Nephron progenitor cell (in vitro differentiated cells): ENCODE results near the gene ICOS.

Experiments
- DNase-seq: peaks from one replicate; pipeline ENCODE4 v3.0.0; 2021
- H3K27ac Mint-ChIP-seq: 2 replicates; pipeline ENCODE4 v1.8.0; 2021; ENCODE audit warnings: mild to moderate bottlenecking, moderate library complexity, mixed read lengths
- H3K27me3 Mint-ChIP-seq: 2 replicates; pipeline ENCODE4 v1.8.0; 2021; ENCODE audit warnings: mild to moderate bottlenecking, low read depth, mixed read lengths; ENCODE audit not compliant: poor library complexity
- H3K36me3 Mint-ChIP-seq: 2 replicates; pipeline ENCODE4 v1.8.0; 2021; ENCODE audit warnings: low read depth, mixed read lengths
- H3K4me1 Mint-ChIP-seq: 2 replicates; pipeline ENCODE4 v1.8.0; 2021; ENCODE audit warnings: mixed read lengths
- H3K4me3 Mint-ChIP-seq: 2 replicates; pipeline ENCODE4 v1.8.0; 2021; ENCODE audit warnings: mild to moderate bottlenecking, moderate library complexity, mixed read lengths
- H3K9me3 Mint-ChIP-seq: 2 replicates; pipeline ENCODE4 v1.8.0; 2021; ENCODE audit warnings: mild to moderate bottlenecking, moderate library complexity, mixed read lengths
- TF ChIP-seq, protein P1 (sequence below): fragments of 200-600 bp; sonication (generic); IDR thresholded peaks from 2 replicates; pipeline ENCODE4 v1.5.0; 2021; ENCODE audit warnings: antibody characterized with exemption

ICOS gene

DNA sequence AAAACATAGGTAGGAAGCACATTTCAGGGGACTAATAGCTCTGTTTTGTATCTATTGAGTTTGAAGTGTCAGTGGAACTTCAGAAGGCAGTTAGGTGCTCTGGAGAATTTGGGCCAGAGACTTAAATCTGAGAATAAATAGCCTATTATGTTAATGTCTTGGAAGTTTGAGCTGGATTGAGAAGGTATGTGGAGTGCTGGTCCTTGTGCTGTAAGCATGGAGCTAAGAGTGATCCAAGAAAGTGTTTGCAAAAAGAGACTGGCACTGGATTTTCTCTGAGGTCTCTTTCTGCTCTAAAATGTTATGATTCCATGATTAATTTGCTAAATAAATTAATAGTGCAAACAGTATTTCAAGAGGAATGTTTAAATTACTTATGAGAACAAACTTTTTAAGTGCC is 63.3 kb downstream of the ICOS start:
- no peak for DNase-seq
- Mint-ChIP-seq H3K27ac (no peak overlapping the region), H3K4me1 (no peaks in the 10 kb centered on the region), H3K4me3 (no peak overlapping the region), H3K36me3 (no peaks in the 10 kb centered on the region), H3K9me3 (no peaks in the 10 kb centered on the region), H3K27me3 (peaks cover 7% of the 10 kb centered on the region)
- TF ChIP-seq, protein P1, sequence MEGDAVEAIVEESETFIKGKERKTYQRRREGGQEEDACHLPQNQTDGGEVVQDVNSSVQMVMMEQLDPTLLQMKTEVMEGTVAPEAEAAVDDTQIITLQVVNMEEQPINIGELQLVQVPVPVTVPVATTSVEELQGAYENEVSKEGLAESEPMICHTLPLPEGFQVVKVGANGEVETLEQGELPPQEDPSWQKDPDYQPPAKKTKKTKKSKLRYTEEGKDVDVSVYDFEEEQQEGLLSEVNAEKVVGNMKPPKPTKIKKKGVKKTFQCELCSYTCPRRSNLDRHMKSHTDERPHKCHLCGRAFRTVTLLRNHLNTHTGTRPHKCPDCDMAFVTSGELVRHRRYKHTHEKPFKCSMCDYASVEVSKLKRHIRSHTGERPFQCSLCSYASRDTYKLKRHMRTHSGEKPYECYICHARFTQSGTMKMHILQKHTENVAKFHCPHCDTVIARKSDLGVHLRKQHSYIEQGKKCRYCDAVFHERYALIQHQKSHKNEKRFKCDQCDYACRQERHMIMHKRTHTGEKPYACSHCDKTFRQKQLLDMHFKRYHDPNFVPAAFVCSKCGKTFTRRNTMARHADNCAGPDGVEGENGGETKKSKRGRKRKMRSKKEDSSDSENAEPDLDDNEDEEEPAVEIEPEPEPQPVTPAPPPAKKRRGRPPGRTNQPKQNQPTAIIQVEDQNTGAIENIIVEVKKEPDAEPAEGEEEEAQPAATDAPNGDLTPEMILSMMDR: no peak

DNA sequence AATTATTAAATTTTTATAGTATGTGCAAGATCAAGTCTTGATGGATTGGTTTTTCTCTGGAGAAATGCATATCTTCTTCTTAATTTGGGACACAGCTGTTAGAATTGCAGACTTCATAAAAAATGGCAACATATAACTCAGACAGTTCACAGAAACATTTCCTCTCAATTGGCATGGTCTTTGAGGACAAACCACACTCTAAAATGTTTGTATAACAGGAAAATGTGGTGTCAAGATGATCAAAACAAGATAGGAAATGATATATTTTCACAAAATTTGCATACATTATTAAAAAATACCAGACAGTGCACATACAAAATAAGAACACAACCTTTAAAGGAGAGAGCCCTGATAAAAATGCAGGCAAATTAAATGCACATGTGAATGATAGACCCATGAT is 63.9 kb downstream of the ICOS start:
- H3K9me3 Mint-ChIP-seq: no peaks in the 10 kb centered on the region
- no peak overlapping the region for H3K4me3 Mint-ChIP-seq
- no peak for DNase-seq
- TF ChIP-seq, protein P1: no peak
- H3K27me3 Mint-ChIP-seq: peaks cover 7% of the 10 kb centered on the region
- H3K4me1 Mint-ChIP-seq: no peaks in the 10 kb centered on the region
- no peaks in the 10 kb centered on the region for H3K36me3 Mint-ChIP-seq
- H3K27ac Mint-ChIP-seq: no peak overlapping the region

DNA sequence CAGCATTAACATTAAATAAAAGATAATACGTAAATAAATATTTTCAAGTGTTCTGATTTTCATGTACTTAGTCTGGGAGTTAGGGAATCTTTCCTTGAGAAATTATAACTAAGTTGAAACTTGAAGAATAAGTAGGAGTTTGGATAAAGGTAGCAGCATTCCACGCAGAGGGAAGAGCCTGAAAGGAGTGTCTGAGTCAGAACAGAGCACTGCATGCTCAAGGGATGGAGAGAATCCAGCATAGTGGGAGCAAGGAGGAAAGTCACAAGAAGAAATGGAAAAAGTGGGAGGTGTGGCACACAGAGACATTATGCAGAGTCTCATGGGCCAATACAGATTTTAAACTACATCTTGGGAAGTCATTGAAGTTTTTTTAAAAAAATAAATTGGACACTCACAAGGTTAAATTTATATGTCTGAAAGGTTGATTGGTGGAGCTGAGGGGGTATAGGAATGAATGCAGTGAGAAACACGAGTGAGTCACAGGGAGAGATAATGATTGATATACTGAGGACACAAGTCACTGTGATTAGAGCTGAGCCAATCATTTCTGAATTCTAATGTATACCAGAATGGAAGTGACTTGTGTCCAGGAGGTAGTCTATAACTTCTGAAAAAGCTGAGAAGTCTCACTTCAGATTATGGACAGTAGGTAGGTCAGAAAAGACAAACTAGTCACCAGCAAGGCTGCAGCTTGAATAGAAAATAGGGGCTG is 66.9 kb downstream of the ICOS start:
- Mint-ChIP-seq H3K27ac (no peak overlapping the region), H3K4me1 (no peaks in the 10 kb centered on the region), H3K4me3 (no peak overlapping the region), H3K36me3 (no peaks in the 10 kb centered on the region), H3K27me3 (peaks cover 10% of the 10 kb centered on the region), H3K9me3 (no peaks in the 10 kb centered on the region)
- TF ChIP-seq, protein P1: no peak
- DNase-seq: no peak

DNA sequence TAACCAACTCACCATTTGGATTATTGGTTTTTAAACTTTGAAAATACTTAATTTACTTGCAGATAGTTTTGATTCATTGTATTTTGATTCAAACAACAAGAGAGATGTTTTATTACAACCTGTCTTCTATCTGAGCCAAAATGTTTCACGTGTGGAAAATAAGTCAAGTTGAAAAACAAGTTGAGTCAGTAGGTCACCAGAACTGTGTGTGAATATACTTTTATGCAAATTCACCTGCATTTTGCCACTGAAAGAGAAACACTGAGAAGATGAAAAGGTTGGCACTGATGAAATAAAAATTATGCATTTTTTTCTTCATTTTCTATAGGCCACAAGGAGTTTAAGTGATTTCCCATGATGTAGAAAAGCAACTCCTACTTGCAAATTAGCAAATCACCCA is 68.3 kb downstream of the ICOS start:
- Mint-ChIP-seq H3K36me3 (no peaks in the 10 kb centered on the region), H3K27ac (no peak overlapping the region), H3K4me1 (no peaks in the 10 kb centered on the region), H3K9me3 (no peaks in the 10 kb centered on the region), H3K4me3 (no peak overlapping the region), H3K27me3 (peaks cover 6% of the 10 kb centered on the region)
- no peak for DNase-seq
- TF ChIP-seq, protein P1: no peak

DNA sequence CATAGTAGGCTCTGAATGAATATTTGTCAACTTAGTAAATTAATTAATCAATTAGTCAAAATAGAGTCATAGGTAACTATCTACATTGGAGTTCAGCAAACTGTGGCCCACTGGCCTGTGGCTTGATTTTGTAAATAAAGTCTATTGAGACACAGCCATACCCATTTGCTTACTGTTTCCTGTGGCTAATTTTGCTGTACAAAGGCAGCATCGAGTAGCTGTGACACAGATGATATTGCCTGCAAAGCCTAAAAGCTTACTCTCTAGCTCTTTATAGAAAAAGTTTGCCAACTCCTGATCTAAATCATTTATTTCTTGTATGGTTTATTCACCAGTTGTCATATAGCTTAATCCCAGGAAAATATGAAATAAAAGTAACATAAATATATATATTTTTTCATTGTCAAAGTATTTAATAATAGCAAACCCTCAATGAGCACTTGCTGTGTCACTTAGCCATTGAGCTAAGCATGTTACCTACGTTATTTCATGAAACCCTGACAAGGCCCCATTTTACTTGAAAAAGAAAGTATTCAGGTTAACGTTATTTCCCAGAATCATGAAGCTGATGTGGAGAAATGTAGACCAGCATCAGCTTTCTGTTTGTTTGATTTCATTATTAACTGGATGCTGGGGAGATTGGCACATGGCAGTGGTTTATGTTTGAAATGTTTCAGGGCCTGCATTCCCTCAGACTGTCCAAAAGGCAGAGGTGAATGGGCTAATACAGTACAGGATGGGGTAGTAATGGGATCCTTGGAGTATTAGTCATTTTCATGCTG is 69.6 kb downstream of the ICOS start:
- H3K36me3 Mint-ChIP-seq: no peaks in the 10 kb centered on the region
- DNase-seq: no peak
- H3K27me3 Mint-ChIP-seq: peaks cover 10% of the 10 kb centered on the region
- no peak overlapping the region for H3K27ac Mint-ChIP-seq
- peaks cover 5% of the 10 kb centered on the region for H3K4me1 Mint-ChIP-seq
- no peak overlapping the region for H3K4me3 Mint-ChIP-seq
- H3K9me3 Mint-ChIP-seq: no peaks in the 10 kb centered on the region
- TF ChIP-seq, protein P1: no peak
